GM12892 (cell line): ENCODE results near the gene DUSP5. TPM values are rescaled to one million over a fixed set of nuclear protein-coding genes. Genes with fewer than 3 reads are reported as not detected.

Source experiments
- DNase-seq: peaks from one replicate; pipeline ENCODE4 v3.0.0; 2011; ENCODE audit not compliant: insufficient read length
- FAIRE-seq: peaks from 2 replicates; lab custom pipeline; 2011; peaks lifted over from hg19 to GRCh38; lab: Jason Lieb, UNC
- POLR2A ChIP-seq: IDR thresholded peaks from 2 replicates; pipeline ENCODE4 v1.6.1; 2011; ENCODE audit warnings: low read depth, low read length, control low read depth
- POLR2AphosphoS5 ChIP-seq: IDR thresholded peaks from 2 replicates; pipeline ENCODE4 v1.6.1; 2011; ENCODE audit warnings: low read depth, low read length, control low read depth
- TAF1 ChIP-seq: IDR thresholded peaks from 2 replicates; pipeline ENCODE4 v1.6.1; 2011; ENCODE audit warnings: low read depth, mild to moderate bottlenecking, control low read depth, low read length, borderline replicate concordance
- polyA plus RNA-seq: library from polyadenylated mRNA; unstranded; fragments of >200 nt; gene quantifications from one replicate; pipeline ENCODE4 v1.2.1, GENCODE V29; 2012; ENCODE audit warnings: missing spikeins, inconsistent platforms; ENCODE audit not compliant: missing spikeins

The DUSP5 gene, protein sequence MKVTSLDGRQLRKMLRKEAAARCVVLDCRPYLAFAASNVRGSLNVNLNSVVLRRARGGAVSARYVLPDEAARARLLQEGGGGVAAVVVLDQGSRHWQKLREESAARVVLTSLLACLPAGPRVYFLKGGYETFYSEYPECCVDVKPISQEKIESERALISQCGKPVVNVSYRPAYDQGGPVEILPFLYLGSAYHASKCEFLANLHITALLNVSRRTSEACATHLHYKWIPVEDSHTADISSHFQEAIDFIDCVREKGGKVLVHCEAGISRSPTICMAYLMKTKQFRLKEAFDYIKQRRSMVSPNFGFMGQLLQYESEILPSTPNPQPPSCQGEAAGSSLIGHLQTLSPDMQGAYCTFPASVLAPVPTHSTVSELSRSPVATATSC
- 59.6 TPM for polyA plus RNA-seq

- TF ChIP-seq POLR2A (peak; percentile 96; the same call in 1 of the 2 replicates), POLR2AphosphoS5 (peak; percentile 81), TAF1 (peak; percentile 76; the same call in 1 of the 2 replicates)
- DNase-seq, result peak; percentile 89
- peak; percentile 97 for FAIRE-seq
Measured at GRCh38 chr10:110497438-110498086, at the start of gene DUSP5. Gene DUSP5 (plus strand): TSS chr10:110497907. CDS start chr10:110498122, 215 bp downstream.

GRCh38 chr10:110448682-110449418, 48.9 kb upstream of the DUSP5 start:
- DNase-seq (no peak), FAIRE-seq (peak; percentile 17)
- no peak for TF ChIP-seq POLR2AphosphoS5
- TF ChIP-seq TAF1, result no peak
- no peak for TF ChIP-seq POLR2A

- TF ChIP-seq POLR2A, result no peak
- no peak for DNase-seq
- no peak for FAIRE-seq
Measured at GRCh38 chr10:110455446-110455845, 42.3 kb upstream of the DUSP5 start.

GRCh38 chr10:110456046-110456445, 41.7 kb upstream of the DUSP5 start:
- peak; percentile 33 for FAIRE-seq
- DNase-seq, result no peak
- TF ChIP-seq POLR2AphosphoS5, result no peak
- TF ChIP-seq POLR2A, result no peak
- no peak for TF ChIP-seq TAF1

DNA sequence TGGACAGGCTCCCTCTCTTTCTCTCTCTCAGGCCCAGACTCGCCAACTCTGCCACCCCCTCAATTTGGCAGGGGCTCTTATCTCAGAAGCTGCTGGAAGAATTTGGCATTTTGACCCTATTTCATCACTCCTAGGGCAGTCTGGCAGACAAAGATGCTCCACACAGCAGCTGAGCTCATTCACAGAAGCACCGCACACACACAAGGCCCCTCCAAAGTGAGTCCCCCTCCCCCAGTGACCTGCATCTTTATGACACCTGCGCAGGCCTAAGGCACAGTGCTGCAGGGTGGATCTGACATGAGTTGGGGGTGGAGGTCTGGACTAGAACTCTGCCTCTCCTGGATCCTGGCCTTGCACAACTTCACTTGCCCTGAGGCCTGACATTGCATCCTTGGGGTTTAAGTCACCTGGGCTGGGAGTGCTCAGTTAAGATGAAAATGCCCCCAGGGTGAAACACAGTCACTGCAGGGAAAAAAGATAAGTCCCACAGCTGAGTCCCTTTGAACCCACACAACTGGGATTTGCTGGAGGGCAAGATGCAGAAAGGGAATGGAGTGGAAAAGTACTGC, 41.1 kb upstream of the DUSP5 start:
- no peak for FAIRE-seq
- TF ChIP-seq TAF1, result no peak
- no peak for TF ChIP-seq POLR2AphosphoS5
- TF ChIP-seq POLR2A, result no peak
- no peak for DNase-seq

DNA sequence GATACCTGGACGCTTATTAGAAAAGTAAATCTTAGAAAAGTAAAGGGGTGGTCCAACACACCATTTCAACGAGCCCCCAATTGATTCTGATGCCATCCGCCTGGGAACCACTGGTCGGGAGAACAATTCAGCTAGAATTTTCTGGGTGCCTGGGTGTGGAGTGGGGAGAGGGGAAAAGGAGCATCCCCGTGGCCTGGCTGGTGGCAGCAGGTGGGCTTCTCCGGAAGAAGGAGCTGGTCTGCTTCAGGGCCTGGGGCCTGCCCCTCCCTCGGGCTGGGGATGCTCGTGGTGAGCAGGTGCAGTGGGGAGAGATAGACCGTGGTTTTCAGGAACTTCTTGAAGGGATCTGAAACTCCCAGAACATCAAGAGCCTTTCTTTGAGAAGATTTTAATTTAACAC, 39.9 kb upstream of the DUSP5 start:
- FAIRE-seq (no peak), DNase-seq (no peak)
- TF ChIP-seq POLR2A (no peak), POLR2AphosphoS5 (no peak), TAF1 (no peak)

DNA sequence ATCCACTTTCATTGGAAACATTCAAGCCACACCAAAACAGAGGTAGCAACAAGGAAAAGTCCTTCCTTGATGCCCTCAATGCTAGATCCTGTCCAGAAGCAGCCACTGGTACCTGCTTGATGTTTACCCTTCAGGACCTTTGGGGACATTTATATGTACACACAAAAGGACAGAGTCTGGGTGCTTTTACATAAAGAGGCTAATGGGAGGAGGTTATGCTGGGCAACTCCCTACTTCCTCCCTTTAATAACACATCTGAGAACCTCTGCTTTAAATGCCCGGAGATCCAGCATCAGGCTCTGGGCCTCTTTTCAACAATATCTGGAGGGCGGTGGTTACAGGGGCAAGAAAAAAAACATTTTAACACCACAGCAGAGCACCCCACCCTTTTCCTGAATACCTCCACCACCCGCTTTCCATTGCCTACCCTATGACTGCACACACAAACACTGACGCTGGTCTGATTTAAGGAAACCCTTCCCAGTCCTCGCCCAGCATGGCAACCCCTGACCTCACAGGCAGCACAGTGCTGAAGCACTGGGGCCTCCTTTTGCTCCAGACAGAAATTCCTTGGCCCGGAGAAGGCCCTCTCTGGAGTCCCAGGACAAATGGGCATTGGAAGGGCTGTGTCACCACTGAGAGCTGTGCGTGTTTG, 39.3 kb upstream of the DUSP5 start:
- DNase-seq (no peak), FAIRE-seq (peak; percentile 14)
- TF ChIP-seq TAF1 (no peak), POLR2A (no peak), POLR2AphosphoS5 (no peak)

DNA sequence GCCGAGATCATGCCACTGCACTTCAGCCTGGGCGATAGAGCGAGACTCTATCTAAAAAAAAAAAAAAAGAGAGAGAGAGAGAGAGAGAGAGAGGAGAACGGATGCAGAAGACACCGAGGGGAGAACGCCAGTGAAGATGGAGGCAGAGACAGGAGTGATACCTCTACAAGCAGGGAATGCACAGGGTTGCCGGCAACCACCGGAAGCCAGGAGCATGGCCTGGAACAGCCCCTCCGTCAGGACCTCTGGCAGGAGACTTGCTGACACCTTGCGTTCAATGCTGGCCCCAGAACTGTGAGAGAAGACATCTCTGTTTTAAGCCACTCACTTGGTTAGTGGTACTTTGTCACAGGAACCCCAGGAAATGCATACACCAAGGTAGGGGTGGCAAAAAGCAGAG, 38.1 kb upstream of the DUSP5 start:
- FAIRE-seq (no peak), DNase-seq (no peak)
- no peak for TF ChIP-seq TAF1

- no peak for FAIRE-seq
- no peak for DNase-seq
- TF ChIP-seq POLR2AphosphoS5, result no peak
- no peak for TF ChIP-seq TAF1
- TF ChIP-seq POLR2A, result no peak
Measured at GRCh38 chr10:110460111-110460809, 37.4 kb upstream of the DUSP5 start.

GRCh38 chr10:110461088-110461487, 36.6 kb upstream of the DUSP5 start:
- no peak for DNase-seq
- TF ChIP-seq TAF1, result no peak
- TF ChIP-seq POLR2AphosphoS5, result no peak
- TF ChIP-seq POLR2A, result no peak
- no peak for FAIRE-seq
